Glutamatergic neuron (in vitro differentiated cells): ENCODE data around the gene ZBTB2. TPM values are rescaled to one million over a fixed set of nuclear protein-coding genes. Genes with fewer than 3 reads are reported as not detected.
A peak's percentile ranks its signal among the peaks of the same experiment; 100 is the strongest.
"Not testable (repeated sequence)": the region's sequence is repeated elsewhere in the genome, so short reads cannot be mapped to it uniquely, and the experiment has no call there.

Experiments used
- DNase-seq: peaks from one replicate; pipeline ENCODE4 v3.0.0; 2022
- H3K27ac Mint-ChIP-seq: one replicate; pipeline ENCODE4 v1.8.0; 2020; ENCODE audit warnings: mild to moderate bottlenecking, mixed read lengths, inconsistent platforms; ENCODE audit not compliant: unreplicated experiment
- H3K27me3 Mint-ChIP-seq: one replicate; pipeline ENCODE4 v1.8.0; 2020; ENCODE audit warnings: mild to moderate bottlenecking, moderate library complexity, mixed read lengths, inconsistent platforms; ENCODE audit not compliant: unreplicated experiment
- H3K36me3 Mint-ChIP-seq: one replicate; pipeline ENCODE4 v1.8.0; 2020; ENCODE audit warnings: mild to moderate bottlenecking, mixed read lengths, inconsistent platforms; ENCODE audit not compliant: unreplicated experiment
- H3K4me1 Mint-ChIP-seq: one replicate; pipeline ENCODE4 v1.8.0; 2020; ENCODE audit warnings: mild to moderate bottlenecking, low read depth, mixed read lengths, inconsistent platforms; ENCODE audit not compliant: unreplicated experiment
- H3K4me3 Mint-ChIP-seq: one replicate; pipeline ENCODE4 v1.8.0; 2020; ENCODE audit warnings: mild to moderate bottlenecking, mixed read lengths, inconsistent platforms; ENCODE audit not compliant: unreplicated experiment
- H3K9me3 Mint-ChIP-seq: one replicate; pipeline ENCODE4 v1.8.0; 2020; ENCODE audit warnings: mild to moderate bottlenecking, moderate library complexity, mixed read lengths, inconsistent platforms; ENCODE audit not compliant: unreplicated experiment
- CTCF ChIP-seq: fragments of 200-600 bp; sonication (generic); IDR thresholded peaks from one replicate; pipeline ENCODE4 v1.5.0; 2021; ENCODE audit not compliant: partially characterized antibody, unreplicated experiment
- total RNA-seq: library from RNA; stranded (reverse); fragmentation: NEBNext Ultra II Directional; extraction: Animal tissue kit (Norgen Biotek cat#: 25700); gene quantifications from one replicate; pipeline ENCODE4 v1.2.1, GENCODE V29; 2021; ENCODE audit not compliant: unreplicated experiment

ZBTB2 gene
- total RNA-seq, 1 donor from 2014 or later = 6.7 TPM

DNA sequence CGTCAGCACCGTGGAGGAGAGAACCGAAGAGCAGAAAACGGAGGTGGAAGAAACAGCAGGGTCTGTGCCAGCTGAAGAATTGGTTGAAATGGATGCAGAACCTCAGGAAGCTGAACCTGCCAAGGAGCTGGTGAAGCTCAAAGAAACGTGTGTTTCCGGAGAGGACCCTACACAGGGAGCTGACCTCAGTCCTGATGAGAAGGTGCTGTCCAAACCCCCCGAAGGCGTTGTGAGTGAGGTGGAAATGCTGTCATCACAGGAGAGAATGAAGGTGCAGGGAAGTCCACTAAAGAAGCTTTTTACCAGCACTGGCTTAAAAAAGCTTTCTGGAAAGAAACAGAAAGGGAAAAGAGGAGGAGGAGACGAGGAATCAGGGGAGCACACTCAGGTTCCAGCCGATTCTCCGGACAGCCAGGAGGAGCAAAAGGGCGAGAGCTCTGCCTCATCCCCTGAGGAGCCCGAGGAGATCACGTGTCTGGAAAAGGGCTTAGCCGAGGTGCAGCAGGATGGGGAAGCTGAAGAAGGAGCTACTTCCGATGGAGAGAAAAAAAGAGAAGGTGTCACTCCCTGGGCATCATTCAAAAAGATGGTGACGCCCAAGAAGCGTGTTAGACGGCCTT is 41.6 kb downstream of the ZBTB2 start:
- Mint-ChIP-seq H3K27me3 (peaks cover 5% of the 10 kb centered on the region), H3K4me3 (peak overlapping the region; percentile 31), H3K27ac (no peak overlapping the region), H3K36me3 (peaks cover 21% of the 10 kb centered on the region), H3K9me3 (peaks cover 15% of the 10 kb centered on the region), H3K4me1 (peaks cover 8% of the 10 kb centered on the region)
- no peak for TF ChIP-seq CTCF
- DNase-seq = no peak

DNA sequence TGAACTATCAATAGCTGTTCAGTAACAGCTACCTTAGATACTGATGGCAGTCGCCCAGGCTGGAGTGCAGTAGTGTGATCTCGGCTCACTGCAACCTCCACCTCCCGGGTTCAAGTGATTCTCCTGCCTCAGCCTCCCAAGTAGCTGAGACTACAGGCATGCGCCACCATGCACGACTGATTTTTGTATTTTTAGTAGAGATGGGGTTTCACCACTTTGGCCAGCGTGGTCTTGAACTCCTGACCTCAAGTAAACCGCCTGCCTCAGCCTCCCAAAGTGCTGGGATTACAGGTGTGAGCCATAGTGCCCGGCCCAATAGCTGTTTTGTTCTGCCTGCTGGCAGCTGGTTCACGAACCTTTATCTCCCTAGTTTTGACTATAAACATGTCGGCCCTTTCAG is 48.6 kb downstream of the ZBTB2 start:
- H3K27me3 Mint-ChIP-seq, DNase-seq, H3K36me3 Mint-ChIP-seq, H3K27ac Mint-ChIP-seq, H3K4me3 Mint-ChIP-seq, H3K4me1 Mint-ChIP-seq, H3K9me3 Mint-ChIP-seq: not testable (repeated sequence)

DNA sequence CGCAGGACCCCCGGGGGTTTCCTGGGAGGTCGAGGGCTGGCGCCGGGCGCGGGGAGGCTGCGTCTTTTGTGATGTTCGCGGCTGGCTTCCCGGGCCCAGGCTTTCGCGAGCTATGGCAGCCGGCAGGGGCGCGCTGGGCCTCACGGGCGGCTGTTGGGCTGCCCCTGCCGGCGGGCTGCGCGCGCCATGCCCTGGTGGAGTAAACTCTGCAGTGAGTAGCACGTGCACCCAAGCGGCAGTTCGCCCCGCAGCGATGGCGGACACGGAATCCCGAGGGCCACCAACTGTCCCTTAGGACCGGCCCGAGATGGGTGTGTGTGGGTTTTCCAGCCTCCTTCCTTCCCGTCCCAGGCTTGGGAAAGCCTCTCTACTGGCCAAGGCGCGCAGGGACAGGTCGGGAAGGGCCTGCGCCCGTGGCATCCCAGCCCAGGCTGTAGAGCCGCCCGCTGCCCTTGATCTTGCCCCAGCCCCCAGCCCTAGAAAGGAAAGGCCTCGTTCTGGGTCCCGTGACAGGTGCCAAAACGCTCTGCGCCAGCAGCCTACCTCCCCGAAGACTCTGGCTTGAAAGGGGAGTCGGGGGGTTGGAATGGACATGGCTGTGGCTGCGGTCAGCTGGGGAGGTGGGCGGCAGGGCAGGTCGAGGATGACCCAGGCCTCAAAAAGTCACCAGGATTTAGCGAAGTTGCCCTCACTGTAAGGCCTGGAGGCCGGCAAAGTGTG is 49.7 kb downstream of the ZBTB2 start:
- TF ChIP-seq CTCF = no peak
- Mint-ChIP-seq H3K27me3 (no peaks in the 10 kb centered on the region), H3K36me3 (no peaks in the 10 kb centered on the region), H3K9me3 (peaks cover 2% of the 10 kb centered on the region), H3K27ac (no peak overlapping the region), H3K4me3 (no peak overlapping the region), H3K4me1 (peaks cover 5% of the 10 kb centered on the region)
- DNase-seq = no peak

GRCh38 chr6:151340219-151340978 is 51.0 kb downstream of the ZBTB2 start:
- no peak for DNase-seq
- H3K36me3 Mint-ChIP-seq = no peaks in the 10 kb centered on the region
- no peaks in the 10 kb centered on the region for H3K9me3 Mint-ChIP-seq
- no peak overlapping the region for H3K4me3 Mint-ChIP-seq
- no peak overlapping the region for H3K27ac Mint-ChIP-seq
- H3K27me3 Mint-ChIP-seq = no peaks in the 10 kb centered on the region
- peaks cover 5% of the 10 kb centered on the region for H3K4me1 Mint-ChIP-seq
- TF ChIP-seq CTCF = no peak

DNA sequence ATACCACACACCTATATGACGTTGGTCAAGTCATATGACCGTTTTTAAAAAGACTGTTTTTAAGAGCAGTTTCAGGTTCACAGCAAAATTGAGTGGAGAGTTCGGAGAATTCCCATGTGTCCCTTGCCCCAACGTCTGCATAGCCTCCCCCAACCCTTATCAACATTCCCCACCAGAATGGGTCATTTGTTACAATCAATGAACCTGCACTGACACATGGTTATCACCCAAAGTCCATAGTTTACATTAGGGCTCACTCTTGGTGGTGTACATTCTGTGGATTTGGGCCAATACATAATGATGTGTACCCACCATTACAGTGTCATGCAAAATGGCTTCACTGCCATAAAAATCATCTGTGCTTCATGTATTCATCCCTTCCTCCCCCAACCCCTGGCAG is 52.0 kb downstream of the ZBTB2 start:
- no peak for DNase-seq
- peaks cover 5% of the 10 kb centered on the region for H3K4me1 Mint-ChIP-seq
- no peak for TF ChIP-seq CTCF

More for the DNA sequence above, 52.0 kb downstream of the ZBTB2 start:
- H3K27me3 Mint-ChIP-seq = no peaks in the 10 kb centered on the region
- no peaks in the 10 kb centered on the region for H3K9me3 Mint-ChIP-seq
- H3K36me3 Mint-ChIP-seq = no peaks in the 10 kb centered on the region
- H3K4me3 Mint-ChIP-seq = no peak overlapping the region
- no peak overlapping the region for H3K27ac Mint-ChIP-seq
